K562 (cell line): Measurements from ENCODE around the gene REEP6. TPM values are rescaled to one million over a fixed set of nuclear protein-coding genes. Genes with fewer than 3 reads are reported as not detected.
A peak's percentile ranks its signal among the peaks of the same experiment; 100 is the strongest.

ENCODE experiments used
- CTCF ChIP-seq, 3 experiments: IDR thresholded peaks in 2 of 3; conservative IDR thresholded peaks in 1 of 3; 2 replicates each; pipeline ENCODE4 v1.5.1; 2011 to 2012; ENCODE audit warnings: low read length in 3 of 3, mild to moderate bottlenecking in 3 of 3, control low read depth in 2 of 3, improper control_type of control experiment in 1 of 3, inconsistent platforms in 1 of 3, low read depth in 1 of 3, mixed read lengths in 1 of 3, moderate library complexity in 1 of 3; ENCODE audit not compliant: insufficient read depth in 2 of 3
- E2F8 ChIP-seq: fragments of 450-650 bp; IDR thresholded peaks from 2 replicates; pipeline ENCODE4 v1.7.1; 2018; ENCODE audit warnings: mild to moderate bottlenecking, low read depth; ENCODE audit not compliant: partially characterized antibody
- HMG20B ChIP-seq: fragments of 250-450 bp; sonication (Bioruptor Pico); IDR thresholded peaks from 2 replicates; pipeline ENCODE4 v1.5.0; 2021; ENCODE audit warnings: mild to moderate bottlenecking
- HMGXB4 ChIP-seq: sonication (generic); formaldehyde crosslinking; IDR thresholded peaks from 2 replicates; pipeline ENCODE4 v1.8.1; 2023; ENCODE audit warnings: mild to moderate bottlenecking, missing genetic modification reagents
- MAZ ChIP-seq, 2 experiments: fragments of 450-650 bp in 1 of 2; sonication (generic) in 1 of 2; formaldehyde crosslinking; IDR thresholded peaks in 1 of 2; conservative IDR thresholded peaks in 1 of 2; 2 replicates each; pipeline versions ENCODE4 v1.4.0 to v1.5.0; 2020; ENCODE audit warnings: mild to moderate bottlenecking in 1 of 2, missing genetic modification reagents in 1 of 2
- MTF1 ChIP-seq: fragments of 250-450 bp; sonication (Bioruptor Pico); IDR thresholded peaks from 2 replicates; pipeline ENCODE4 v1.9.0; 2021; ENCODE audit warnings: moderate library complexity, mild to moderate bottlenecking, inconsistent platforms, borderline replicate concordance
- SAFB ChIP-seq: fragments of 200-400 bp; formaldehyde crosslinking; IDR thresholded peaks from 2 replicates; pipeline ENCODE4 v1.6.1; 2017; ENCODE audit warnings: low read depth, low read length, borderline replicate concordance
- TCF7 ChIP-seq: sonication (generic); IDR thresholded peaks from 2 replicates; pipeline ENCODE4 v1.6.1; 2016; ENCODE audit warnings: antibody characterized with exemption, borderline replicate concordance
- XRCC5 ChIP-seq: fragments of 200-400 bp; formaldehyde crosslinking; IDR thresholded peaks from 2 replicates; pipeline ENCODE4 v1.6.1; 2017; ENCODE audit warnings: low read depth, mild to moderate bottlenecking, low read length
- YY1 ChIP-seq, 3 experiments: IDR thresholded peaks; 2 replicates each; pipeline ENCODE4 v1.6.1; 2011; ENCODE audit warnings: low read length in 2 of 3, mild to moderate bottlenecking in 2 of 3, moderate library complexity in 2 of 3, borderline replicate concordance in 1 of 3, control low read depth in 1 of 3, low read depth in 1 of 3; ENCODE audit not compliant: insufficient read depth in 3 of 3, insufficient replicate concordance in 2 of 3, control insufficient read depth in 1 of 3, insufficient read length in 1 of 3; ENCODE audit errors: extremely low read depth in 1 of 3
- ZNF174 ChIP-seq: fragments of 250-450 bp; sonication (Bioruptor Pico); IDR thresholded peaks from 2 replicates; pipeline ENCODE4 v1.4.0; 2020; ENCODE audit warnings: mild to moderate bottlenecking
- ZNF263 ChIP-seq: sonication (generic); formaldehyde crosslinking; IDR thresholded peaks from 2 replicates; pipeline ENCODE4 v1.8.0; 2022; ENCODE audit warnings: mild to moderate bottlenecking, missing genetic modification reagents, borderline replicate concordance
- ZNF384 ChIP-seq: IDR thresholded peaks from 2 replicates; pipeline ENCODE4 v1.6.1; 2012; ENCODE audit warnings: low read depth, low read length, improper control_type of control experiment
- ZNF766 ChIP-seq: fragments of 200-800 bp; sonication (Bioruptor generic); conservative IDR thresholded peaks from 2 replicates; pipeline ENCODE4 v1.6.1; 2016; ENCODE audit warnings: missing genetic modification characterization, missing compliant biosample characterization
- polyA plus RNA-seq, 8 experiments: library from polyadenylated mRNA; depleted of rRNA in 4 of 8; stranded (reverse) in 5 of 8; unstranded in 3 of 8; fragments of >200 nt; fragmentation: Nextera tagmentation in 2 of 8; fragmentation: Illumina TruSeq in 1 of 8; extraction: Ambion mirVana in 2 of 8; extraction: Trizol in 1 of 8; gene quantifications; 2 replicates each; pipeline versions ENCODE4 v1.2.1 to v1.2.3, GENCODE V29; 2011 to 2014; ENCODE audit warnings: inconsistent platforms in 1 of 8, missing spikeins in 1 of 8
- total RNA-seq, 7 experiments: library from RNA; depleted of rRNA in 6 of 7; stranded (reverse); fragments of >200 nt in 6 of 7; fragmentation: Illumina TruSeq in 2 of 7; extraction: Trizol in 2 of 7; gene quantifications; 2 replicates each; pipeline versions ENCODE4 v1.2.1 to v1.2.3, GENCODE V29; 2011 to 2021; ENCODE audit warnings: low replicate concordance in 1 of 7

Gene REEP6
- total and polyA plus RNA-seq, 9 of the 15 experiments (the other 6 are each of a cell fraction or from before 2014, with no cell fraction given), result 1.2 to 64.2 (median 12.7) TPM

GRCh38 chr19:1513499-1514294, 22.7 kb downstream of the REEP6 start (continued):
- peak; percentile 57; the same call in 1 of the 2 replicates for TF ChIP-seq ZNF263 (CRISPR knock-in tag)
- no peak for TF ChIP-seq ZNF766 (CRISPR knock-in tag)
- peak in 2 of 3 experiments; percentile 17 to 29 for TF ChIP-seq YY1 (IDR thresholded peaks at IDR 0.05; ENCODE audit: borderline replicate concordance in 1 of 3, control insufficient read depth in 1 of 3, extremely low read depth in 1 of 3, insufficient read depth in 3 of 3, insufficient read length in 1 of 3, insufficient replicate concordance in 2 of 3, low read depth in 1 of 3, low read length in 2 of 3)
- no peak for TF ChIP-seq HMGXB4 (CRISPR knock-in tag)
- peak; percentile 4; the same call in 1 of the 2 replicates for TF ChIP-seq ZNF384
- peak; percentile 69 for TF ChIP-seq XRCC5
- TF ChIP-seq ZNF174 (CRISPR knock-in tag), result no peak
- peak; percentile 82 to 96 for TF ChIP-seq MAZ (CRISPR knock-in tag; conservative IDR thresholded peaks at IDR 0.05 in 1 of 2, IDR thresholded peaks at IDR 0.05 in 1 of 2)
- no peak for TF ChIP-seq MTF1 (CRISPR knock-in tag)
- TF ChIP-seq CTCF (IDR thresholded peaks at IDR 0.05 in 2 of 3, conservative IDR thresholded peaks at IDR 0.05 in 1 of 3; ENCODE audit: insufficient read depth in 2 of 3, low read depth in 1 of 3, low read length in 3 of 3), result peak; percentile 83 to 89 (median 88)
- peak; percentile 30 for TF ChIP-seq E2F8
- 0 out of 2 replicates have a peak, but pooled peaks have one; percentile 59 for TF ChIP-seq HMG20B (CRISPR knock-in tag)
- peak; percentile 74; the same call in 1 of the 2 replicates for TF ChIP-seq SAFB
- TF ChIP-seq TCF7, result peak; percentile 27; the same call in 1 of the 2 replicates
- TF ChIP-seq, all 486 proteins: peak for 74
